ENCODE data around the gene MYH15. TPM values are rescaled to one million over a fixed set of nuclear protein-coding genes. Genes with fewer than 3 reads are reported as not detected.
A peak's percentile ranks its signal among the peaks of the same experiment; 100 is the strongest.

MYH15 gene
- total and polyA plus RNA-seq, 5 experiments from 2014 or later, result 0.05 to 0.47 TPM; not detected in 3

DNA sequence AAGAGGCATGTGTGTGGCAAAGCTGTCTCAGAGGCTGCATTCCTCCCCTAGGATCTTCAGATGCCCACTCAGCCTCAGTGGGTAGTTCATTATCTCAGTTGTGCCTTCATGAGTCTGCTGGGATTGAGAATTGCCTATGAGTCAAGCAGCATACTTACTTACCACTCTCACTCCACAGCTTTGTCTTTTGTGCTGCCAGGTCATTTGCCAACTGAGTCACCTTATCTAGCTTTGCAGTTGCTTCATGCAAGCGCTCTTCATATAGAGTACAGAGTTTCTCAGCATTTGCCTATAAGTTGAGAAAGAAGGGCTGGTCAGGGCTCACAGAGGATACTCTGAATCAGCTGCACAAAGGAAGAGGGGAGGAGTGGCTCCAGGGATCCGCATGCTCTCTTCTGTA, 89.5 kb downstream of the MYH15 start:
- Mint-ChIP-seq H3K9me3 (peaks cover 0 to 1% (median 0%) of the 10 kb centered on the region in 9 donors), H3K36me3 (no peaks in the 10 kb centered on the region), H3K27ac (no peak overlapping the region), H3K27me3 (peaks cover 0 to 1% (median 0%) of the 10 kb centered on the region in 5 donors), H3K4me1 (no peaks in the 10 kb centered on the region), H3K4me3 (no peak overlapping the region)
- DNase-seq, result no peak
- POLR2A ChIA-PET, result no interaction called here
- ATAC-seq, result no peak

DNA sequence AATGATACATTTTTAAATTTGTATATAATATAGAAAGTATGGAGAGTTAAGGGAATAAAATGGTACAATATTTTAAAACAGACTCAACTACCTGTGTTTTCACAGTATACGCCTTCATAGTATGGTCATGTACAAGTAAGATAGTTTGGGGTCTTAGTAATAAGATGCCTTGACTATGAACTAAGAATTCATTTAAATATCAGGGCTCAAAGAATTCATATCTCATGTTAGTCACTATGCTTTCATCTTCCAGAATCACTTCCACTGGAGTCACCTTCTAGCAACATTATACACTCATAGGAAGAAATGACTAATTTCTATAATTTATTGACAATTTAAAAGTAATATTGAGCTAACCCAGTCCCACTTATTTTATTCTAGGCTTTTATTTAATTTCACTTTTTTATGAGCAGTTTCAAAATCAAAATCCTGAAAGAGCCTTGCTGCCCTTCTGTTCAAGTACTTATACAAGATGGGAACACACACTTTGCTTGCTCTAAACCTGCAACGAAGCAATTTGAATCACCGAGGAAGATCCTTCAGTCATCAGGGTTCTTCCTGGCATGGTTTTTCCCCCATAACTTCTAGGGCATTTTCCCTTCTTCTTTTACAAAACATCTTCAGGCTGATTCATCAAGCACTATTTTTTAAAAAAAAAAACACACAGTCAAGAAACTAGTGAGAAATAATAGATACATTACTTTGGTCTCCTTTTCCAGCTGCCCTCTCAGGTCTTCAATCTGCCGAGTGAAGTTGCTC, 94.1 kb downstream of the MYH15 start:
- Mint-ChIP-seq H3K27ac (no peak overlapping the region), H3K27me3 (peaks cover 0 to 2% (median 0%) of the 10 kb centered on the region in 5 donors), H3K36me3 (no peaks in the 10 kb centered on the region), H3K4me3 (no peak overlapping the region), H3K4me1 (no peaks in the 10 kb centered on the region), H3K9me3 (peaks cover 0 to 1% (median 0%) of the 10 kb centered on the region in 9 donors)
- POLR2A ChIA-PET, result no interaction called here
- ATAC-seq (no peak), DNase-seq (no peak)

DNA sequence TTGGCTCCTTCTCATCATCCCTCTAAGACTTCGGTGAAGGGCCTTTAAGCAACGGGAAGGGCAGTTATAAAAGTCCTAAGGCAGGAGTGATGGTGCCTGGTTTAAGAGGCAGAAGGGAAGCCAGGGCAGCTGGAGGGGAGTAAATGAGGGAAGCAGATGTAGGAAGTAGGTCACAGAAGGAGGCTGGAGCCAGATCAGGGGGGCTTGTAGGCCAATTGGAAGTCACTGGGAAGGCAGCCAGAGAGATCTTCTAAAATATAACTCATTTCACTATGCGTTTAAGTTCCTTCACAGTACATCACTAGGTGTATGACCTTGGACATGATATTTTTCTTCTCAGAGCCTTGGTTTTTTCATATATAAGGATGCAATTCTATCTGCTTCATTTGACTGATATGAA, 94.7 kb downstream of the MYH15 start:
- Mint-ChIP-seq H3K4me1 (no peaks in the 10 kb centered on the region), H3K36me3 (no peaks in the 10 kb centered on the region), H3K27ac (no peak overlapping the region), H3K27me3 (peaks cover 0 to 3% (median 0%) of the 10 kb centered on the region in 5 donors), H3K4me3 (no peak overlapping the region), H3K9me3 (peaks cover 0 to 1% (median 0%) of the 10 kb centered on the region in 9 donors)
- ATAC-seq, result no peak
- no peak for DNase-seq
- POLR2A ChIA-PET, result no interaction called here

DNA sequence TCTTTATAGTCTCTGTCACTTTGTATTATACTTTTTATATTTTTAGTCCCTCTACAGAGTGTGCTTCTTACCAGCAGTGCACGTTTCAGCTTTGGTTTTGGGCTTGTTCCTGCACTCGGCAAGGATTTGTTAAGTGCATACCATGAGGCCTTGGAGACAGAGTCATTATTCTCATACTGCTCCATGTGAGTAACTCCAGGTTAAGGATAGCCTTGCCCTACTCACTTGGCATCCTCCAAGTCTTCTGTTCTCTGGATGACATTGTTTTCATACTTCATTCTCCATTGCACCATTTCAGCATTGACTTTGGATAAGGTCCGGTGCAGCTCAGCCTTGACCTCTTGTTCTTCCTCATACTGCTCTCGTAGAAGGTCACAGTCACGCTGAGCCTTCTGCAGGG, 96.4 kb downstream of the MYH15 start:
- DNase-seq (no peak), ATAC-seq (no peak)
- Mint-ChIP-seq H3K4me3 (no peak overlapping the region), H3K36me3 (no peaks in the 10 kb centered on the region), H3K9me3 (no peaks in the 10 kb centered on the region), H3K27ac (no peak overlapping the region), H3K27me3 (peaks cover 0 to 3% (median 0%) of the 10 kb centered on the region in 5 donors), H3K4me1 (no peaks in the 10 kb centered on the region)
- POLR2A ChIA-PET, result no interaction called here

DNA sequence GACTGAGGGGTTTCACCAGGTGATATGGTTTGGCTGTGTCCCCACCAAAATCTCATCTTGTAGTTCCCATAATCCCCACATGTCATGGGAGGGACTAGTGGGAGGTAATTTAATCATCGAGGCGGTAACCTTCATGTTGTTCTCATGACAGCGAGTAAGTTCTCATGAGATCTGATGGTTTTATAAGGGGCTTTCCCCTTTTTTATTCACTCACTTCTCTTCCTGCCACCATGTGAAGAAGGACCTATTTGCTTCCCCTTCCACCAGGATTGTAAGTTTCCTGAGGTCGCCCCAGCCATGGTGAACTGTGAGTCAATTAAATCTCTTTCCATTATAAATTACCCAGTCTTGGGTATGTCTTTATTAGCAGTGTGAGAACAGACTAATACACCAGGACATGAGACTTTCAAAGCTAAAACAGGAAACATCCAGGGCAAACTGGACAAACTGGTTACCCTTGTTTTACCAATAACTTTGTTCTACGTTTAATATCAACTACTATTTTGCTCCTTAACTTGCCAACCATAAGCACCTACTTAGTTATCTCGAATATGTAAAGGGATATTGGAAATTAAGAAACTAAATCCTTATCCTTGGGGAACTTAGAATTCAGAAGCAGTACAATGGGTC, 98.2 kb downstream of the MYH15 start:
- H3K27ac Mint-ChIP-seq, result no peak overlapping the region
- DNase-seq (no peak), ATAC-seq (no peak)
- peaks cover 0 to 15% (median 0%) of the 10 kb centered on the region in 4 donors for H3K4me1 Mint-ChIP-seq
- H3K4me3 Mint-ChIP-seq, result no peak overlapping the region
- POLR2A ChIA-PET, result no interaction called here
- no peaks in the 10 kb centered on the region for H3K36me3 Mint-ChIP-seq
- peaks cover 0 to 2% (median 0%) of the 10 kb centered on the region in 5 donors for H3K27me3 Mint-ChIP-seq
- no peaks in the 10 kb centered on the region for H3K9me3 Mint-ChIP-seq

DNA sequence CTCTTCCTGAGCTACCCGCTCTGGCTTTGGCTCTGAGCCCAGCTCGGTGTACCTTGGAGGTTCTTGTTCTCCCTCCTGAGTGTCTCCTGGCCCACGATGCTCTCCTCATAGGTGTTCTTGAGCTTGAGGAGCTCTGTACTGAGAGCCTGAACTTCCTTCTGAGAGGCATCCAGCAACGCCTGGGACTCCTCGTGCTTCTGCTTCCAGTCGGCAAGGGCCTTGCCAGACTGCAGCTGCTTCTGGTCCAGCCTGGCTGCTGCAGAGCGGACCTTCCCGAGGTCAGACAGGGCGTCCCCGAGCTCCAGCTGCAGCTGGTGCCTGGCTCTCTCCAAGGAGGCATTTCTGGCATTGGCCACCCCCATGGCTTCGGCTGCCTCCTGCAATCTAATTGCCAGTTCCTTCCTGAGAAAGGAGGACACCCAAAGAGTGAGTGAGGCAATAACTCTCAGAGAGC, 99.8 kb downstream of the MYH15 start:
- no peak for DNase-seq
- peaks cover 0 to 2% (median 0%) of the 10 kb centered on the region in 5 donors for H3K27me3 Mint-ChIP-seq
- no peaks in the 10 kb centered on the region for H3K36me3 Mint-ChIP-seq
- peaks cover 0 to 25% (median 2%) of the 10 kb centered on the region in 4 donors for H3K4me1 Mint-ChIP-seq
- no peak overlapping the region for H3K4me3 Mint-ChIP-seq
- POLR2A ChIA-PET, result no interaction called here
- ATAC-seq, result no peak
- H3K27ac Mint-ChIP-seq, result no peak overlapping the region
- H3K9me3 Mint-ChIP-seq, result no peaks in the 10 kb centered on the region

DNA sequence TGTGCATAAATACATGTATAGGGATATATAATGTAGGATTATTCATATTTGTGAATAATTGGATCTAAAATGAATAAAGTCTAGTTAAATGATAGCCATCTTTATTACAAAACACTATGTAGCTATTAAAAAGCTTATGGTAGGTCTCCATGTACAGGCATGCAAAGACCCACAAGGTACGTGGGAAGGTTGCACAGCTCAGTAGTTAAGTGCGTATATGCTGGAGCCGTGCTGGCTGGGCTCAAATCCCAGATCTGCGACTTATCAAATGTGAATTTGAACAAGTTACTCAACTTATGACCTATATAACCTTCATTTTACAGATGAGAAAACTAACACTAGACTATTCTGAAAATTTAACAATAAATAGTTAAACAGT, 100.6 kb downstream of the MYH15 start:
- H3K36me3 Mint-ChIP-seq, result no peaks in the 10 kb centered on the region
- H3K27ac Mint-ChIP-seq, result no peak overlapping the region
- POLR2A ChIA-PET, result no interaction called here
- ATAC-seq (no peak), DNase-seq (no peak)
- peaks cover 0 to 2% (median 0%) of the 10 kb centered on the region in 5 donors for H3K27me3 Mint-ChIP-seq
- no peaks in the 10 kb centered on the region for H3K9me3 Mint-ChIP-seq
- peaks cover 0 to 25% (median 2%) of the 10 kb centered on the region in 4 donors for H3K4me1 Mint-ChIP-seq
- no peak overlapping the region for H3K4me3 Mint-ChIP-seq

DNA sequence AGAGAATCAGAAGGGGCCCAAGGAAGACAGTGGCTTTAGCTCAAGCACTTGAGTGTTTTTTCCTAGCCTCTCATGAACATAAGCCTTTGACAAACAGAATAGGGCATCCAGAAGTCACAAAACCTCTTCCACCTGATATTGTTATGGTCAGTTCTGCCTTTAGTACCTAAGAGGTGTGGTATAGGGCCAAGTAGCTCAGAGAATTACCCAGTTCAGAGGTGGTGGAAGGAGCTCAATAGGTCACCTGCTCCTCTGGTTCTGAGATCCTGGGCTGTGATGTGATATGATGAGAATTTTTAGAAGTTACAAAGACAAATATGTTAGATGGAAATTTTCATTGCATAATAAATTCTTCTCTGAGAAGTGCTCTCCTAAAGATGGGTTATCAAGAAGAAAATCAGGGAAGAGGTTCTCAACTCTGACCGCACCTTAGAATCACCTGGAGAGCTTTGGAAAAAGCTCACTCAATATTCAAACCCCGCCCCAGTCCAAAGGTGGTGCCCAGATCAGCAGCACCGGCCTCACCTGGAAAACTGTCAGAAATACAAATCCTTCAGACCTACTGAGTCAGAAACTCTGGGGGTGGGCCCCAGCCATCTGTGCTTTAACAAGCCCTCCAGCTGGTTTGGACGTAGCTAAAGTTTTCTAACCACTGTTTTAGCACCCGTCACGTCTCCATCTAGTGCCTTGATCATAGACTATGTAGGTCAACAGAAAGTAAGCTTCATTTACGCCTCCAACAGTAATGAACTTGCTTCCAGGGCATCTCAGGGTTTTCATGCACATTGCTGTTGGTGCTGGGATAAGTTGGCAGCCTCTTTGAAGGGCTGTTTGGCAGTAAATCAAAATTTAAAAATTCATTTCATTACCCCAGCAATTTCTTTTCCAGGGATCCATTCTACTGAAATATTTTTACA, 101.3 kb downstream of the MYH15 start:
- Mint-ChIP-seq H3K36me3 (no peaks in the 10 kb centered on the region), H3K27ac (no peak overlapping the region), H3K4me1 (peaks cover 0 to 25% (median 2%) of the 10 kb centered on the region in 4 donors), H3K27me3 (peaks cover 0 to 2% (median 0%) of the 10 kb centered on the region in 5 donors), H3K4me3 (no peak overlapping the region), H3K9me3 (no peaks in the 10 kb centered on the region)
- POLR2A ChIA-PET, result no interaction called here
- DNase-seq, result no peak
- no peak for ATAC-seq

DNA sequence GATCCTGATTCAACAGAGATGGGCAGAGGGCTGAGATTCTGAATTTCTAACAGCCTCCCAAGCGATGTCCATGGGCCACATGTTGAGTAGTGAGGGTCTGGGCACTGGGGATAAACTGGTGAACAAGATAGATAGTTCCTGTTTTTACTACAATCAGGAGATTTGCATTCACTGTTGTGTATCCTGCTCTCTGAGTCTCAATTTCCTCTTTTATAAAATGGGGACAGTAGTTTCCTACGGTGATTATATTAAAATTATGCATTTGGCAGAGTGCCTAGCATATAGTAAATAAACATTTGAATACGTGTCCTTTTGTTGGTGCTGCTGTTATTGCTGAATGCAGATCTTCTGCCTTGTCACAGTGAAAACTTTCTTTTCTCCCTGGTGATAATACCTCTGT, 102.5 kb downstream of the MYH15 start:
- no peak overlapping the region for H3K4me3 Mint-ChIP-seq
- peak overlapping the region in 2 of 10 donors; percentile 2 to 90 for H3K27ac Mint-ChIP-seq
- DNase-seq (no peak), ATAC-seq (no peak)
- POLR2A ChIA-PET, result no interaction called here
- H3K4me1 Mint-ChIP-seq, result peaks cover 0 to 25% (median 2%) of the 10 kb centered on the region in 4 donors
- no peaks in the 10 kb centered on the region for H3K9me3 Mint-ChIP-seq
- H3K27me3 Mint-ChIP-seq, result peaks cover 0 to 2% (median 0%) of the 10 kb centered on the region in 5 donors
- no peaks in the 10 kb centered on the region for H3K36me3 Mint-ChIP-seq

DNA sequence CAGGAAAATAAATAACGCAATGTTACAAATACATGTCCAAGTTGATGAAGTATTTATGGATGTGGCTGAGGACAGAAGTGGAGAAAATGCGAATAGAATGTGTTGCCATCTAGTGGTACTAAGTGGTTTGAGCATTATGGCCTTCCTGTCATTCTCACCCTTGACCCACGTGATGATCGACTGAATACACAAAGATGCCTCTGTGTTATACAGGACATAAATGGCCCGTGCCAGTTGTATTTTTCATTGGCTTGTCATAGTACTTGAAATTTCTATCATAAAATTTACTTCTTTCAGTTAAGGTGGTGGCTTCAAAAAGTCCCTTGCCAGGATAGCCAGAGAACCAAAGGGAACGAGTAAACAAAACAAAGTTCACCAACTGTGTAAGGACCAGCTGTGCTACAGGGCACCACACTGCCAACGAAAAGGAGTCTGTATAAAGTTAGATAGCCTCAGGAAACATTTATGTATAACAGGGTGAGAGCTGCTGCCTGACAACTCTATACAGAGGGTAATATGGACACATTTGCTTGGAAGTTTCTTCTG, 103.7 kb downstream of the MYH15 start:
- Mint-ChIP-seq H3K27me3 (peaks cover 0 to 2% (median 0%) of the 10 kb centered on the region in 5 donors), H3K36me3 (no peaks in the 10 kb centered on the region), H3K9me3 (no peaks in the 10 kb centered on the region), H3K27ac (no peak overlapping the region), H3K4me3 (no peak overlapping the region), H3K4me1 (peaks cover 0 to 25% (median 2%) of the 10 kb centered on the region in 4 donors)
- POLR2A ChIA-PET, result no interaction called here
- peak; percentile 93 for ATAC-seq
- peak in 6 of 10 donors; percentile 2 to 59 (median 33) for DNase-seq

DNA sequence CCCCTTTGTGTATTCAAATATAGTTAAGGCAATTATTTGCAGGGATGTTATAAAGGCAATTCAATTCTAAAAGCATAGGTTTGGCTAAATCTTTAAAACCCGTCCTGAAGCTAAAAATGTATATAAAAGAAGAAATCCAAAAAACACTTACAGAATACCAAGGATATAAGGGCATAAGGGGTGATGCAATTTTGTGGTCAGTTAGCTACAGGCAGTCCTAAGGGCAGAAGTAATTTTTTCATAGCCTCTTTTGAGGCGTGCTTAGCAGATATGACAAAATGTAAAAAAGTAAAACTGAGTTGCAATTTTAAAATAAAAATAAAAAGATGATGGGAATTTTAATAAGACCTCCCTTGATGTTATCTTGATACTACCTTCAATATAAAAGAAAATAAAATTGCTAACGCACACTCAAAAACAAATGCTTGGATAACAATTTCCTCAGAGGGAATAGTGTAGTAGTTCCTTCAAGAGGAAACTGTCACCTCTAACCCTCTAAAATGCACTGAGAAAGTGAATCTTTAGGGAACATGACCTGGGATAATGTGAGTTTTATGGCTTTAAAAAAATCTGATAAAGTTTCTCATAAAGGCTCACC, 104.2 kb downstream of the MYH15 start:
- H3K27ac Mint-ChIP-seq, result no peak overlapping the region
- no peak for DNase-seq

DNA sequence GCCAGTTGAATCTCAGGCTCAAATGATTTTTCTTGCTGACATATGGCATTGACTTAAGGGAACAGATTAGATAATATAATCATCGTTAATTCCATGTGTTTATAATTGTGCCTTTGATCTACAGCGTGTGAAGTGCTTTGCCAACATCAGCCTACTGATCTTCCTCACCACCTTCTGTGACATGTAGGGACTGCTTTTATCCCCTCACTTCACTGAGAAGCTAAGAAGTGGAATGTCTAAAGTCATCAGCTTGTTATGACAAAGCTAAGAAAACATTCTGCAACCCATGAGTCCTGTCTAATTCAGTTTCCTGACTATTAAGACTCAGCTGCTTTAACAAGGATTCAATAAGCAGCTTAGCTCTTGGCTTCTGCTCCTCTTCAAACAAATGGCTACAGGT, 106.0 kb downstream of the MYH15 start:
- Mint-ChIP-seq H3K27me3 (no peaks in the 10 kb centered on the region), H3K9me3 (peaks cover 0 to 8% (median 0%) of the 10 kb centered on the region in 9 donors), H3K36me3 (peaks cover 0 to 6% (median 0%) of the 10 kb centered on the region in 3 donors), H3K4me1 (peaks cover 0 to 25% (median 2%) of the 10 kb centered on the region in 4 donors), H3K27ac (no peak overlapping the region), H3K4me3 (no peak overlapping the region)
- POLR2A ChIA-PET, result no interaction called here
- ATAC-seq (no peak), DNase-seq (no peak)

More for the DNA sequence above, 104.2 kb downstream of the MYH15 start:
- Mint-ChIP-seq H3K27me3 (no peaks in the 10 kb centered on the region), H3K4me1 (peaks cover 0 to 25% (median 2%) of the 10 kb centered on the region in 4 donors), H3K4me3 (no peak overlapping the region), H3K36me3 (no peaks in the 10 kb centered on the region), H3K9me3 (no peaks in the 10 kb centered on the region)
- POLR2A ChIA-PET, result no interaction called here
- peak; percentile 20 to 23 for ATAC-seq
